LHCN-M2 (cell line): ENCODE results near the gene PAQR5. TPM values are rescaled to one million over a fixed set of nuclear protein-coding genes. Genes with fewer than 3 reads are reported as not detected.

ENCODE experiments used
- total RNA-seq: library from RNA; depleted of rRNA; stranded (reverse); fragments of >200 nt; gene quantifications from 2 replicates; pipeline ENCODE4 v1.2.3, GENCODE V29; 2014; rRNA removed

Gene PAQR5
- total RNA-seq, 1 experiment from 2014 or later = 13.0 TPM

Other genes starting within 250 kb of the PAQR5 start
- gene GLCE, start 138.3 kb upstream of the PAQR5 start, total RNA-seq = 30.0 and 30.7 TPM in 2 replicates
- gene KIF23, start 115.4 kb downstream of the PAQR5 start, total RNA-seq = 134 and 149 TPM in 2 replicates
- gene RPLP1, start 153.9 kb downstream of the PAQR5 start, total RNA-seq = 305 and 353 TPM in 2 replicates